HFFc6 (cell line): ENCODE data around the gene PCDHA4. TPM values are rescaled to one million over a fixed set of nuclear protein-coding genes. Genes with fewer than 3 reads are reported as not detected.

Experiments used
- DNase-seq: peaks from one replicate; pipeline ENCODE4 v3.0.0-alpha.2; 2018
- H3K27ac Mint-ChIP-seq: 2 replicates; pipeline ENCODE4 v1.8.0; 2020; ENCODE audit warnings: mild to moderate bottlenecking, mixed read lengths
- H3K27me3 Mint-ChIP-seq: 2 replicates; pipeline ENCODE4 v1.8.0; 2021; ENCODE audit warnings: mild to moderate bottlenecking, moderate library complexity, mixed read lengths; ENCODE audit not compliant: insufficient read depth
- H3K36me3 Mint-ChIP-seq: 2 replicates; pipeline ENCODE4 v1.8.0; 2021; ENCODE audit warnings: low read depth, mixed read lengths
- H3K4me1 Mint-ChIP-seq: 2 replicates; pipeline ENCODE4 v1.8.0; 2020; ENCODE audit warnings: low read depth, mixed read lengths
- H3K4me3 Mint-ChIP-seq: 2 replicates; pipeline ENCODE4 v1.8.0; 2020; ENCODE audit warnings: mild to moderate bottlenecking, moderate library complexity, mixed read lengths
- H3K9me3 Mint-ChIP-seq: 2 replicates; pipeline ENCODE4 v1.8.0; 2020; ENCODE audit warnings: mild to moderate bottlenecking, mixed read lengths
- CTCF ChIP-seq: fragments of 200-600 bp; sonication (generic); IDR thresholded peaks from 2 replicates; pipeline ENCODE4 v1.5.0; 2021; ENCODE audit warnings: antibody characterized with exemption, mild to moderate bottlenecking
- long read RNA-seq: library from polyadenylated mRNA; unstranded; transcript quantifications from one replicate; pipeline ENCODE4 v2.0.0, GENCODE V29; 2019
- total RNA-seq, 6 experiments: library from RNA; stranded (reverse); fragmentation: NEBNext Ultra II Directional; extraction: Animal tissue kit (Norgen Biotek cat#: 25700); gene quantifications; 2 replicates in 1 of 6; 3 replicates in 5 of 6; pipeline ENCODE4 v1.2.3, GENCODE V29; 2021

PCDHA4 gene
- total RNA-seq: under 1 TPM in 1 of 6 experiments, not detected in 5; 0.05 TPM
- long read RNA-seq: 0 reads

DNA sequence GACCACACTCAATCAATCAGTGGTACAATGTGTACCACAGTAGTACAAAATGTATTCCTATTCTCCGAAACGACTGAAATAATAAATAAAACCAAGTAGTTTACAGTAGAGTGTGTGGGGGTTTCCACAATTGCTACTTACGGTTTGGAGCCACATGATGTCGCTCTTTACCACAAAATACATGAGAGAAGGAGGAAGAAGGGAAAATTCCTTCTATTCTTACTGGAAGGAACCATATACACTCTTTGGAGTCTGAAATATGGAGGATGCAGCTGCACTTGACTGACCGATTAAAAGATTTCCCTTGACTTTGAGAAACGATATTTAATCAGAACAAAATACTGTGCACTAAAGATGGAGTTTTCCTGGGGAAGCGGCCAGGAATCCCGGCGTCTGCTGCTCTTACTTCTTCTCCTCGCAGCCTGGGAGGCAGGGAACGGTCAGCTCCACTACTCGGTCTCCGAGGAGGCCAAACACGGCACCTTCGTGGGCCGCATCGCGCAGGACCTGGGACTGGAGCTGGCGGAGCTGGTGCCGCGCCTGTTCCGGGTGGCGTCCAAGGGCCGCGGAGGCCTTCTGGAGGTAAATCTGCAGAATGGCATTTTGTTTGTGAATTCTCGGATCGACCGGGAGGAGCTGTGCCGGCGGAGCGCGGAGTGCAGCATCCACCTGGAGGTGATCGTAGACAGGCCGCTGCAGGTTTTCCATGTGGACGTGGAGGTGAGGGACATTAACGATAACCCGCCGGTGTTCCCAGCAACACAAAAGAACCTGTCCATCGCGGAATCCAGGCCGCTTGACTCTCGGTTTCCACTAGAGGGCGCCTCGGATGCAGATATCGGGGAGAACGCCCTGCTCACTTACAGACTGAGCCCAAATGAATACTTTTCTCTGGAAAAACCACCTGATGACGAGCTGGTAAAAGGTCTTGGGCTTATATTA, at the start of gene PCDHA4:
PCDHA4 (plus strand) TSS at position 235 of the 942 bp plus-strand sequence.
- H3K27ac Mint-ChIP-seq: no peak within 1 kb of the TSS
- no peaks in the 10 kb centered on the region; the same call in 1 of the 2 replicates for H3K27me3 Mint-ChIP-seq
- no peak within 1 kb of the TSS for H3K4me3 Mint-ChIP-seq
- no peaks in the 10 kb centered on the region for H3K4me1 Mint-ChIP-seq
- peaks cover 46% of the 10 kb centered on the region for H3K9me3 Mint-ChIP-seq
- TF ChIP-seq CTCF: peak; percentile 45; the same call in 1 of the 2 replicates
- DNase-seq: no peak
- 0 out of 2 replicates have a peak, but pooled peaks cover 1% of the 10 kb centered on the region for H3K36me3 Mint-ChIP-seq

- Mint-ChIP-seq H3K4me1 (no peaks in the 10 kb centered on the region), H3K9me3 (peaks cover 90% of the 10 kb centered on the region), H3K27ac (no peak overlapping the region), H3K4me3 (no peak overlapping the region), H3K27me3 (no peaks in the 10 kb centered on the region), H3K36me3 (peaks cover 40% of the 10 kb centered on the region)
- no peak for TF ChIP-seq CTCF
- DNase-seq: no peak
Measured at GRCh38 chr5:140764177-140764973, 42.5 kb upstream of the PCDHA4 start.

DNA sequence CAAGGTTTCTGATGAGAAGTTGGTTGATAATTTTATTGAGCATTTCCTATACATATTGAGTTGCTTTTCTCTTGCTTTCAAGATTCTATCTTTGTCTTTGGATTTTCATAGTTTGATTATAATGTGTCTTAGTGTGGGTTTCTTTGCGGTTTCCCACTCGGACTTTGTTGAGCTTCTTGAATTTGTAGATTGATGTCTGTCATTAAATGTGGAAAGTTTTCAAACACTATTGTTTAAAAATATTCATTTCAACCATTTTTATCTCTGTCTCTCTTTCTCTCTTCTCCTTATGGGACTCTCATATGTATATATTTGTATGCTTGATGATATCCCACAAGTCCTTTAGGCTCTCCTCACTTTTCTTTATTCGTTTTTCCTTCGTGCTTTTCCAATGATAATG, 39.4 kb upstream of the PCDHA4 start:
- Mint-ChIP-seq H3K27me3 (no peaks in the 10 kb centered on the region), H3K9me3 (peaks cover 92% of the 10 kb centered on the region), H3K36me3 (peaks cover 39% of the 10 kb centered on the region), H3K27ac (no peak overlapping the region), H3K4me1 (no peaks in the 10 kb centered on the region), H3K4me3 (no peak overlapping the region)
- no peak for DNase-seq
- TF ChIP-seq CTCF: no peak

- H3K4me1 Mint-ChIP-seq: no peaks in the 10 kb centered on the region
Measured at GRCh38 chr5:140780512-140780911, 26.4 kb upstream of the PCDHA4 start.

More at GRCh38 chr5:140780512-140780911, 26.4 kb upstream of the PCDHA4 start:
- H3K4me3 Mint-ChIP-seq: no peak overlapping the region
- H3K9me3 Mint-ChIP-seq: peaks cover 69% of the 10 kb centered on the region
- H3K36me3 Mint-ChIP-seq: peaks cover 10% of the 10 kb centered on the region
- no peaks in the 10 kb centered on the region for H3K27me3 Mint-ChIP-seq
- DNase-seq: no peak
- H3K27ac Mint-ChIP-seq: no peak overlapping the region
- TF ChIP-seq CTCF: no peak
